ENCODE results near the gene IL17C. TPM values are rescaled to one million over a fixed set of nuclear protein-coding genes. Genes with fewer than 3 reads are reported as not detected.

Gene IL17C
- total and polyA plus RNA-seq, 4 experiments from 2014 or later, result 0.44 TPM; not detected in 3

DNA sequence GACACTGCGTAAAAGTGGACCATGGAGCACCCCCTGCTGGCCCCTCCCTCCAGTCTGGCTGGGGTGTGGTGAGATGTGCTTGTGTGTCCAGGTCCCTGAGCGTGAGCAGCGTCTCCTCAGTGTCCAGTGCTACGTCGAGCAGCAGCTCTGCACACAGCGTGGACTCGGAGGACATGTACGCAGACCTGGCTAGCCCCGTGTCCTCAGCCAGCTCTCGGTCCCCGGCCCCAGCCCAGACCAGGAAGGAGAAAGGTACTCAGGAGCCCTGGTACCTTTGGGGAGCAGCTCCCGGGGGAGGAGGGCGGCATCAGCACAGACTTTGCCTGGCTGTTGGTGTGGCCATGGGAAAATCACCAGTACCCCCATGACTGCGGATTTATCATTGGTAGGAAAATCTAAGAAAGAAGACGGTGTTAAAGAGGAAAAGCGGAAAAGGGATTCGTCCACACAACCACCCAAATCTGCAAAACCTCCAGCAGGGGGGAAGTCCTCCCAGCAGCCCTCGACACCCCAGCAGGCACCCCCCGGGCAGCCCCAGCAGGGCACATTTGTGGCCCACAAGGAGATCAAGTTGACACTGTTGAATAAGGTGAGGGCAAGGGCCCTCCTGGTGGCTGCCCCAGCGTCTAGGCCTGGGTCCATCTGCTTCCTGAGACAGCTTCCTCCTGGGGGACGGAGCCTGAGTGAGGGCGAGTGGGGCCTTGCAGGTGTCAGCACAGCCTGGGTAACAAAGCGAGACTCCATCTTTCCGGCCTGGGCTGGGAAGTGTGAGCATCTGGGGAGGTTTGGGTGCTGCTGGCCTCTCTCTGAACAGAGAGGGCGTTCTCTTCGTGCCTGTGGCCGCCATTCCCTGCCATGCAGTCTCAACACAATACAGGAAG is 10.6 kb upstream of the IL17C start:
- POLR2A ChIA-PET (ENCODE audit: partially characterized antibody), result no interaction called here
- H3K9me3 ChIP-seq (ENCODE audit: control insufficient read depth in 1 of 2, low read length in 2 of 2), result no peaks in the 10 kb centered on the region
- H3K4me3 Mint-ChIP-seq, result no peak overlapping the region

DNA sequence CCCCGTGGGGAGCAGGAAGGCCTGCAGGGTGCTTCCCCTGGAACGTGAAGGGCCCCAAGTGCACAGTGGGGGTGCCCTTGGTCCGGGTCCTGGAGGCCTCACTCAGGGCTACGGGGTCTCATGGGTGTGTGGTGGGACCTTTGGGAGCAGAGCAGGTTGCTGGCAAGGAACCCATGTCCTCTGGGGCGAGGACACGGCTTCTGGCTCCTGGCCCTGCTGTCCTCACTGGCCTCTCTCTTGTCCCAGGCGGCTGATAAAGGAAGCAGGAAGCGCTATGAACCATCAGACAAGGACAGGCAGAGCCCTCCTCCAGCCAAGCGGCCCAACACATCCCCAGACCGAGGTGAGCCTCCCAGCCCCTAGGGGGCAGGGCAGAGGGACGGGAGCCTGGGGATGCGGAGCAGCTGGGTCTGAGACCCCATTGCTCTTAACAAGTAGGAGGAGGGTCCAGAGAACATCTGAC is 9.8 kb upstream of the IL17C start:
- H3K27me3 ChIP-seq (ENCODE audit: insufficient read depth, low read length), result no peaks in the 10 kb centered on the region
- no peaks in the 10 kb centered on the region for H3K9me3 ChIP-seq (ENCODE audit: control insufficient read depth in 1 of 2, low read length in 2 of 2)
- Mint-ChIP-seq H3K36me3 (peaks cover 18 to 48% of the 10 kb centered on the region in 2 donors), H3K4me3 (no peak overlapping the region), H3K9me3 (no peaks in the 10 kb centered on the region), H3K4me1 (peaks cover 2 to 11% (median 3%) of the 10 kb centered on the region in 4 donors), H3K27me3 (no peaks in the 10 kb centered on the region), H3K27ac (peak overlapping the region in 3 of 7 donors; percentile 27 to 70 (median 35))
- H3K4me3 ChIP-seq (ENCODE audit: low read length in 2 of 2), result no peak overlapping the region
- CTCF ChIA-PET (ENCODE audit: partially characterized antibody), result interaction anchor here (0.6 to 1.4 kb wide), 2 partner anchors 11 to 16 kb away, joined by 3 read pairs; no protein-coding TSS in a partner anchor
- H3K36me3 ChIP-seq (ENCODE audit: insufficient read depth, low read length), result peaks cover 28% of the 10 kb centered on the region
- no peak overlapping the region for H3K27ac ChIP-seq (ENCODE audit: low read depth, low read length)
- intact Hi-C loops (cut with micrococcal nuclease), result no loop called here
- peak in 1 of 5 donors; percentile 8 for DNase-seq
- peaks cover 5% of the 10 kb centered on the region for H3K4me1 ChIP-seq (ENCODE audit: insufficient read depth, low read length)
- POLR2A ChIA-PET (ENCODE audit: partially characterized antibody), result interaction anchor here (6.0 kb wide), 1 partner anchor 9 kb away, joined by 50 read pairs; no protein-coding TSS in a partner anchor

More for the DNA sequence above, 10.6 kb upstream of the IL17C start:
- DNase-seq, result peak in 1 of 5 donors; percentile 32
- intact Hi-C loops (cut with micrococcal nuclease), result no loop called here
- H3K36me3 ChIP-seq (ENCODE audit: insufficient read depth, low read length), result peaks cover 36% of the 10 kb centered on the region
- H3K36me3 Mint-ChIP-seq, result peaks cover 25 to 54% of the 10 kb centered on the region in 2 donors
- no peaks in the 10 kb centered on the region for H3K9me3 Mint-ChIP-seq
- peaks cover 0 to 14% (median 3%) of the 10 kb centered on the region in 4 donors for H3K4me1 Mint-ChIP-seq
- no peaks in the 10 kb centered on the region for H3K27me3 ChIP-seq (ENCODE audit: insufficient read depth, low read length)
- H3K4me1 ChIP-seq (ENCODE audit: insufficient read depth, low read length), result no peaks in the 10 kb centered on the region
- CTCF ChIA-PET (ENCODE audit: partially characterized antibody), result no interaction called here
- H3K4me3 ChIP-seq (ENCODE audit: low read length in 2 of 2), result no peak overlapping the region
- H3K27me3 Mint-ChIP-seq, result no peaks in the 10 kb centered on the region
- no peak overlapping the region for H3K27ac ChIP-seq (ENCODE audit: low read depth, low read length)
- peak overlapping the region in 2 of 7 donors; percentile 9 to 47 for H3K27ac Mint-ChIP-seq

- Histone ChIP-seq H3K4me1 (ENCODE audit: insufficient read depth, low read length) (peaks cover 12% of the 10 kb centered on the region), H3K4me3 (ENCODE audit: low read length in 2 of 2) (no peak overlapping the region), H3K27me3 (ENCODE audit: insufficient read depth, low read length) (no peaks in the 10 kb centered on the region), H3K36me3 (ENCODE audit: insufficient read depth, low read length) (peaks cover 15% of the 10 kb centered on the region), H3K9me3 (ENCODE audit: control insufficient read depth in 1 of 2, low read length in 2 of 2) (no peaks in the 10 kb centered on the region), H3K27ac (ENCODE audit: low read depth, low read length) (no peak overlapping the region)
- H3K27me3 Mint-ChIP-seq, result no peaks in the 10 kb centered on the region
- H3K36me3 Mint-ChIP-seq, result peaks cover 15 to 40% of the 10 kb centered on the region in 2 donors
- H3K9me3 Mint-ChIP-seq, result no peaks in the 10 kb centered on the region
- intact Hi-C loops (cut with micrococcal nuclease), result loop anchor here (5.0 kb wide), 1 partner anchor 227 kb away; the partner anchor contains the start of genes GALNS and TRAPPC2L
- H3K27ac Mint-ChIP-seq, result peak overlapping the region in 2 of 7 donors; percentile 46 to 92
- ChIA-PET POLR2A (ENCODE audit: partially characterized antibody) (interaction anchor here (0.6 to 6.0 kb wide), 3 partner anchors 9 to 12 kb away, joined by 3 to 50 read pairs (median 3); partner anchors contain the start of gene IL17C), CTCF (ENCODE audit: partially characterized antibody) (interaction anchor here (0.6 to 1.6 kb wide), 3 partner anchors 10 to 873 kb away, joined by 3 to 5 read pairs (median 3); no protein-coding TSS in a partner anchor)
- no peak overlapping the region for H3K4me3 Mint-ChIP-seq
- peak in 1 of 5 donors; percentile 2 for DNase-seq
- H3K4me1 Mint-ChIP-seq, result peaks cover 3 to 15% (median 6%) of the 10 kb centered on the region in 4 donors
Measured at GRCh38 chr16:88629835-88630234, 8.5 kb upstream of the IL17C start.

- H3K4me3 Mint-ChIP-seq, result no peak overlapping the region
- CTCF ChIA-PET (ENCODE audit: partially characterized antibody), result interaction anchor here (1.6 kb wide), 1 partner anchor 10 kb away, joined by 5 read pairs; no protein-coding TSS in a partner anchor
- peaks cover 5 to 20% (median 8%) of the 10 kb centered on the region in 4 donors for H3K4me1 Mint-ChIP-seq
- intact Hi-C loops (cut with micrococcal nuclease), result loop anchor here (5.0 kb wide), 1 partner anchor 227 kb away; the partner anchor contains the start of genes GALNS and TRAPPC2L
- Histone ChIP-seq H3K36me3 (ENCODE audit: insufficient read depth, low read length) (peaks cover 9% of the 10 kb centered on the region), H3K9me3 (ENCODE audit: control insufficient read depth in 1 of 2, low read length in 2 of 2) (no peaks in the 10 kb centered on the region), H3K4me3 (ENCODE audit: low read length in 2 of 2) (no peak overlapping the region), H3K27me3 (ENCODE audit: insufficient read depth, low read length) (no peaks in the 10 kb centered on the region), H3K4me1 (ENCODE audit: insufficient read depth, low read length) (peaks cover 18% of the 10 kb centered on the region), H3K27ac (ENCODE audit: low read depth, low read length) (no peak overlapping the region)
- peaks cover 15 to 40% of the 10 kb centered on the region in 2 donors for H3K36me3 Mint-ChIP-seq
- H3K27ac Mint-ChIP-seq, result peak overlapping the region in 1 of 7 donors; percentile 83
- H3K9me3 Mint-ChIP-seq, result no peaks in the 10 kb centered on the region
- DNase-seq, result peak in 1 of 5 donors; percentile 36
- H3K27me3 Mint-ChIP-seq, result no peaks in the 10 kb centered on the region
- POLR2A ChIA-PET (ENCODE audit: partially characterized antibody), result interaction anchor here (0.9 to 6.0 kb wide), 2 partner anchors 11 kb away, joined by 3 to 50 read pairs; no protein-coding TSS in a partner anchor
Measured at GRCh38 chr16:88630433-88630832, 7.9 kb upstream of the IL17C start.

DNA sequence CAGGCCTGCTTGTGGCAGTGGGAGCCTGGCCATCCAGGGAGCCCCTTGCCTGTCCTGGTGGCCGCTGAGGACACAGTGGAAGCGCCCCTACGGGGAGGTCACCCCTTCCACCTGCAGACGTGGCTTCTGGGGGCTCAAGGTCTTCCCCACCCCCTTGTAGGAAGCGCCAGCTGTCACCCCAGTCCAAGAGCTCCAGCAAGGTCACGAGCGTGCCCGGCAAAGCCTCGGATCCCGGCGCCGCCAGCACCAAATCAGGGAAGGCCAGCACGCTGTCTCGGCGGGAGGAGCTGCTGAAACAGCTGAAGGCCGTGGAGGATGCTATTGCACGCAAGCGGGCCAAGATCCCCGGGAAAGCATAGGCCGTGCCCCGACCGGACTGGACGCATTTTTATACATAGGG is 7.4 kb upstream of the IL17C start:
- Histone ChIP-seq H3K27ac (ENCODE audit: low read depth, low read length) (no peak overlapping the region), H3K36me3 (ENCODE audit: insufficient read depth, low read length) (peaks cover 9% of the 10 kb centered on the region), H3K9me3 (ENCODE audit: control insufficient read depth in 1 of 2, low read length in 2 of 2) (no peaks in the 10 kb centered on the region), H3K4me3 (ENCODE audit: low read length in 2 of 2) (no peak overlapping the region), H3K27me3 (ENCODE audit: insufficient read depth, low read length) (no peaks in the 10 kb centered on the region), H3K4me1 (ENCODE audit: insufficient read depth, low read length) (peaks cover 20% of the 10 kb centered on the region)
- H3K27ac Mint-ChIP-seq, result no peak overlapping the region
- DNase-seq, result peak in 1 of 5 donors; percentile 28
- CTCF ChIA-PET (ENCODE audit: partially characterized antibody), result interaction anchor here (1.6 kb wide), 1 partner anchor 11 kb away, joined by 3 read pairs; no protein-coding TSS in a partner anchor
- peaks cover 5 to 24% (median 9%) of the 10 kb centered on the region in 4 donors for H3K4me1 Mint-ChIP-seq
- intact Hi-C loops (cut with micrococcal nuclease), result loop anchor here (5.0 kb wide), 1 partner anchor 226 kb away; the partner anchor contains the start of genes GALNS and TRAPPC2L
- no peaks in the 10 kb centered on the region for H3K27me3 Mint-ChIP-seq
- peaks cover 15 to 37% of the 10 kb centered on the region in 2 donors for H3K36me3 Mint-ChIP-seq
- H3K9me3 Mint-ChIP-seq, result no peaks in the 10 kb centered on the region
- POLR2A ChIA-PET (ENCODE audit: partially characterized antibody), result interaction anchor here (0.9 to 6.0 kb wide), 3 partner anchors 10 to 33 kb away, joined by 3 to 50 read pairs (median 12); partner anchors contain the start of gene MVD
- H3K4me3 Mint-ChIP-seq, result no peak overlapping the region

GRCh38 chr16:88631384-88631783 is 7.0 kb upstream of the IL17C start:
- H3K4me3 ChIP-seq (ENCODE audit: low read length in 2 of 2), result no peak overlapping the region
- no peak overlapping the region for H3K27ac ChIP-seq (ENCODE audit: low read depth, low read length)
- ChIA-PET CTCF (ENCODE audit: partially characterized antibody) (interaction anchor here (1.6 kb wide), 1 partner anchor 12 kb away, joined by 3 read pairs; no protein-coding TSS in a partner anchor), POLR2A (ENCODE audit: partially characterized antibody) (interaction anchor here (0.9 to 6.0 kb wide), 3 partner anchors 10 to 32 kb away, joined by 3 to 50 read pairs (median 12); partner anchors contain the start of gene MVD)
- H3K4me1 ChIP-seq (ENCODE audit: insufficient read depth, low read length), result peaks cover 24% of the 10 kb centered on the region
- Mint-ChIP-seq H3K36me3 (peaks cover 12 to 32% of the 10 kb centered on the region in 2 donors), H3K27me3 (no peaks in the 10 kb centered on the region), H3K9me3 (no peaks in the 10 kb centered on the region), H3K27ac (peak overlapping the region in 4 of 7 donors; percentile 26 to 84 (median 62)), H3K4me3 (peak overlapping the region in 1 of 8 donors; percentile 24), H3K4me1 (peaks cover 5 to 29% (median 11%) of the 10 kb centered on the region in 4 donors)
- H3K27me3 ChIP-seq (ENCODE audit: insufficient read depth, low read length), result no peaks in the 10 kb centered on the region
- peak in 1 of 5 donors; percentile 5 for DNase-seq
- intact Hi-C loops (cut with micrococcal nuclease), result loop anchor here (5.0 kb wide), 1 partner anchor 226 kb away; the partner anchor contains the start of genes GALNS and TRAPPC2L
- H3K36me3 ChIP-seq (ENCODE audit: insufficient read depth, low read length), result peaks cover 9% of the 10 kb centered on the region
- no peaks in the 10 kb centered on the region for H3K9me3 ChIP-seq (ENCODE audit: control insufficient read depth in 1 of 2, low read length in 2 of 2)
